ENCODE measurements around the gene ZNF692. TPM values are rescaled to one million over a fixed set of nuclear protein-coding genes. Genes with fewer than 3 reads are reported as not detected.

Gene ZNF692
- total RNA-seq, 1 experiment from 2014 or later = 48.5 TPM

GRCh38 chr1:248901578-248901977 lies 42.7 kb upstream of the ZNF692 start:
- H3K36me3 ChIP-seq (ENCODE audit: control insufficient read depth, insufficient read depth, low read length) = no peaks in the 10 kb centered on the region
- no TSS peak for BruUV-seq (replicated peaks)
- Mint-ChIP-seq H3K4me1 (ENCODE audit: low read depth, unreplicated experiment) (peaks cover 12% of the 10 kb centered on the region), H3K27me3 (ENCODE audit: insufficient read depth, unreplicated experiment) (peaks cover 11% of the 10 kb centered on the region), H3K36me3 (ENCODE audit: insufficient read depth, unreplicated experiment) (peaks cover 8% of the 10 kb centered on the region), H3K27ac (ENCODE audit: unreplicated experiment) (no peak overlapping the region), H3K9me3 (ENCODE audit: unreplicated experiment) (no peaks in the 10 kb centered on the region), H3K4me3 (ENCODE audit: unreplicated experiment) (no peak overlapping the region)
- intact Hi-C loops (cut with micrococcal nuclease; ENCODE audit: unreplicated experiment) = no loop called here
- ChIA-PET POLR2A (no interaction called here), CTCF (interaction anchor here (0.6 kb wide), 1 partner anchor 43 kb away, joined by 3 read pairs; the partner anchor contains the start of gene ZNF692)
- H3K27me3 ChIP-seq (replicated peaks; ENCODE audit: control insufficient read depth, insufficient read depth, low read length) = no peaks in the 10 kb centered on the region
- no peaks in the 10 kb centered on the region for H3K4me1 ChIP-seq
- no peak for DNase-seq
- H3K4me3 ChIP-seq (ENCODE audit: low read depth, low read length) = no peak overlapping the region
- H3K9me3 ChIP-seq = no peaks in the 10 kb centered on the region
- TF ChIP-seq CTCF (IDR thresholded peaks at IDR 0.05; ENCODE audit: insufficient read depth in 1 of 2, low read depth in 1 of 2, low read length in 1 of 2, severe bottlenecking in 1 of 2, unreplicated experiment in 1 of 2) = no peak

GRCh38 chr1:248900637-248901036 lies 41.8 kb upstream of the ZNF692 start:
- Mint-ChIP-seq H3K27ac (ENCODE audit: unreplicated experiment) (no peak overlapping the region), H3K4me3 (ENCODE audit: unreplicated experiment) (no peak overlapping the region), H3K4me1 (ENCODE audit: low read depth, unreplicated experiment) (peaks cover 12% of the 10 kb centered on the region), H3K27me3 (ENCODE audit: insufficient read depth, unreplicated experiment) (peaks cover 11% of the 10 kb centered on the region), H3K36me3 (ENCODE audit: insufficient read depth, unreplicated experiment) (no peaks in the 10 kb centered on the region), H3K9me3 (ENCODE audit: unreplicated experiment) (no peaks in the 10 kb centered on the region)
- Histone ChIP-seq H3K27me3 (replicated peaks; ENCODE audit: control insufficient read depth, insufficient read depth, low read length) (no peaks in the 10 kb centered on the region), H3K36me3 (ENCODE audit: control insufficient read depth, insufficient read depth, low read length) (no peaks in the 10 kb centered on the region), H3K4me3 (ENCODE audit: low read depth, low read length) (no peak overlapping the region), H3K9me3 (no peaks in the 10 kb centered on the region), H3K4me1 (no peaks in the 10 kb centered on the region)
- no TSS peak for BruUV-seq (replicated peaks)
- TF ChIP-seq CTCF (IDR thresholded peaks at IDR 0.05; ENCODE audit: insufficient read depth in 1 of 2, low read depth in 1 of 2, low read length in 1 of 2, severe bottlenecking in 1 of 2, unreplicated experiment in 1 of 2) = no peak
- CTCF ChIA-PET = no interaction called here
- POLR2A ChIA-PET = no interaction called here
- DNase-seq = no peak
- intact Hi-C loops (cut with micrococcal nuclease; ENCODE audit: unreplicated experiment) = no loop called here

GRCh38 chr1:248897412-248898337 lies 38.8 kb upstream of the ZNF692 start:
- no peak for DNase-seq
- Mint-ChIP-seq H3K27me3 (ENCODE audit: insufficient read depth, unreplicated experiment) (peaks cover 11% of the 10 kb centered on the region), H3K4me1 (ENCODE audit: low read depth, unreplicated experiment) (peaks cover 6% of the 10 kb centered on the region), H3K27ac (ENCODE audit: unreplicated experiment) (no peak overlapping the region), H3K36me3 (ENCODE audit: insufficient read depth, unreplicated experiment) (no peaks in the 10 kb centered on the region), H3K4me3 (ENCODE audit: unreplicated experiment) (no peak overlapping the region), H3K9me3 (ENCODE audit: unreplicated experiment) (no peaks in the 10 kb centered on the region)
- POLR2A ChIA-PET = no interaction called here
- no TSS peak for BruUV-seq (replicated peaks)
- CTCF ChIA-PET = interaction anchor here (0.6 kb wide), 1 partner anchor 9 kb away, joined by 6 read pairs; no protein-coding TSS in a partner anchor
- TF ChIP-seq CTCF (IDR thresholded peaks at IDR 0.05; ENCODE audit: insufficient read depth in 1 of 2, low read depth in 1 of 2, low read length in 1 of 2, severe bottlenecking in 1 of 2, unreplicated experiment in 1 of 2) = no peak
- H3K36me3 ChIP-seq (ENCODE audit: control insufficient read depth, insufficient read depth, low read length) = no peaks in the 10 kb centered on the region
- no peak overlapping the region for H3K4me3 ChIP-seq (ENCODE audit: low read depth, low read length)
- no peaks in the 10 kb centered on the region for H3K27me3 ChIP-seq (replicated peaks; ENCODE audit: control insufficient read depth, insufficient read depth, low read length)
- H3K9me3 ChIP-seq = no peaks in the 10 kb centered on the region
- intact Hi-C loops (cut with micrococcal nuclease; ENCODE audit: unreplicated experiment) = no loop called here
- H3K4me1 ChIP-seq = peaks cover 1% of the 10 kb centered on the region; the same call in 1 of the 2 replicates
